Measurements from ENCODE around the gene FLT3. TPM values are rescaled to one million over a fixed set of nuclear protein-coding genes. Genes with fewer than 3 reads are reported as not detected.
A peak's percentile ranks its signal among the peaks of the same experiment; 100 is the strongest.

FLT3 gene
- total and polyA plus RNA-seq, 8 donors: 0.21 to 1.9 (median 0.50) TPM

GRCh38 chr13:27997904-27998522 lies 102.4 kb downstream of the FLT3 start:
- Histone ChIP-seq H3K27me3 (no peaks in the 10 kb centered on the region), H3K36me3 (no peaks in the 10 kb centered on the region), H3K4me1 (no peaks in the 10 kb centered on the region), H3K27ac (no peak overlapping the region), H3K9me3 (no peaks in the 10 kb centered on the region), H3K4me3 (no peak overlapping the region)
- intact Hi-C loops (cut with DNase I): no loop called here
- ATAC-seq (peak; percentile 53), DNase-seq (peak in 1 of 4 donors; percentile 40)
- TF ChIP-seq, protein P1, sequence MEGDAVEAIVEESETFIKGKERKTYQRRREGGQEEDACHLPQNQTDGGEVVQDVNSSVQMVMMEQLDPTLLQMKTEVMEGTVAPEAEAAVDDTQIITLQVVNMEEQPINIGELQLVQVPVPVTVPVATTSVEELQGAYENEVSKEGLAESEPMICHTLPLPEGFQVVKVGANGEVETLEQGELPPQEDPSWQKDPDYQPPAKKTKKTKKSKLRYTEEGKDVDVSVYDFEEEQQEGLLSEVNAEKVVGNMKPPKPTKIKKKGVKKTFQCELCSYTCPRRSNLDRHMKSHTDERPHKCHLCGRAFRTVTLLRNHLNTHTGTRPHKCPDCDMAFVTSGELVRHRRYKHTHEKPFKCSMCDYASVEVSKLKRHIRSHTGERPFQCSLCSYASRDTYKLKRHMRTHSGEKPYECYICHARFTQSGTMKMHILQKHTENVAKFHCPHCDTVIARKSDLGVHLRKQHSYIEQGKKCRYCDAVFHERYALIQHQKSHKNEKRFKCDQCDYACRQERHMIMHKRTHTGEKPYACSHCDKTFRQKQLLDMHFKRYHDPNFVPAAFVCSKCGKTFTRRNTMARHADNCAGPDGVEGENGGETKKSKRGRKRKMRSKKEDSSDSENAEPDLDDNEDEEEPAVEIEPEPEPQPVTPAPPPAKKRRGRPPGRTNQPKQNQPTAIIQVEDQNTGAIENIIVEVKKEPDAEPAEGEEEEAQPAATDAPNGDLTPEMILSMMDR (IDR thresholded peaks at IDR 0.05): no peak

DNA sequence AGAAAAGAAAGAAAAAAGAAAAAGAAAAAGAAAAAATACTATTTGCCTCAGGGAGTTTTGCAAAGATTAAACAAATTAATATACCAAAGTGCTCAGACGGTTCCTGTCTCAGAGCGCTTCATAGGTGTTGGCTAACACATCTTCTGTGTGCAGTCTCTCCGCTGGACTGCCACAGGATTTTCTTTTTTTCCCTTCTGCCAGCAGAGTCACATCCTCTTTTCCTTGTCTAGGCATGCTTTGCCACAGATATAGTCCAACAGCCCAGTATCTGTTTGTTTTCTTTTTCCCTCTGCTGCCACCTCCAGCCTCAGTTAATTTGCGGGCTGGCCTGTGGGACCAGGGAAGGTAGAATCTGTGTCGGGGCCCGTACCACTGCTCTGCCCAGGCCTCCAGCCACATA lies 108.5 kb downstream of the FLT3 start:
- intact Hi-C loops (cut with DNase I): no loop called here
- Histone ChIP-seq H3K36me3 (no peaks in the 10 kb centered on the region), H3K27me3 (peaks cover 0 to 31% of the 10 kb centered on the region in 2 donors), H3K4me3 (no peak overlapping the region), H3K27ac (no peak overlapping the region), H3K4me1 (no peaks in the 10 kb centered on the region), H3K9me3 (no peaks in the 10 kb centered on the region)
- no peak for DNase-seq
- ATAC-seq: no peak
- TF ChIP-seq, protein P1 (IDR thresholded peaks at IDR 0.05): no peak

DNA sequence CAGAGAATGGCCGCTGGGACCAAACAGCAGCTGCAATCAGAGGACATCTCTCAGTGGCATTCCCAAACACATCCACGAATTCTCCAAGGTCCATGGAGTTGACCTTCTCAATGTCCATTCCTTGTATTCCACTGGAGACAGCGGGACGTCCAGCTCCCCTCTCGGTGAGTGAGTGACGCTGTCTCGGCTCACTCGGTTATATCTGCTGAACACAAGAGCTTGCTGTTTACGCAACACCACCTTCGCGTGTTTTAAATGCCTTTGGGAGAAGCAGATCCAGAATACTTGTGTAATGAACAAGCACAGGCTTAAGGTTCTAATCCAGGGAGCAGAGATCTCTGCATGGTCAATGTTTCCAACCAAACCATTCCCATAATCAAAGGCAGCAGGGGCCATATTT lies 111.9 kb downstream of the FLT3 start, which contains the start of gene URAD:
Gene URAD (minus strand): TSS at position 174 of the 400 bp plus-strand sequence. CDS start 56 bp downstream, at position 118.
- intact Hi-C loops (cut with DNase I): loop anchor here in 1 of 2 donors (10.0 kb wide), 1 partner anchor 154 kb away; no protein-coding TSS in a partner anchor
- no peaks in the 10 kb centered on the region for H3K9me3 ChIP-seq
- no peak within 1 kb of the TSS for H3K4me3 ChIP-seq
- DNase-seq: no peak
- H3K27me3 ChIP-seq: peaks cover 8 to 65% of the 10 kb centered on the region in 2 donors
- TF ChIP-seq, protein P1 (IDR thresholded peaks at IDR 0.05): no peak
- no peak within 1 kb of the TSS for H3K27ac ChIP-seq
- no peaks in the 10 kb centered on the region for H3K4me1 ChIP-seq
- H3K36me3 ChIP-seq: no peaks in the 10 kb centered on the region
- peak; percentile 65 for ATAC-seq

DNA sequence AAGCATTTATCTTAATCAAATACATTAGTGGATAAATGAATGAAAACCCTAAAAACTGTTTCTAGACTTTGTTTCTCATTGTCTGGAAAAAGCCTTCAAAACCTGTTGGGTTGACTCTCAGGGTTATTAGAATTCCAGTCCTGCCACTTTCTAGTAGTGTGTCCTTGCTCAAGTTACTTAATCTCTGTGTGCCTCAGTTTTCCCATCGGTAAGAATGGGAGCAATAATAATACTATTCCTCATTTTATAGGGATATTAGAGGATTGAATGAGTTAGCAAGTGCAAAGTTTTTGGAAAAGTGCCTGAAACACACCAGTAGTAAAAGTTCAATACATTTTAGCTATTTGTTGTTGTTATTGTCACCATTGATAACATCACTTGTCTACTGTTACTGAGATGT lies 114.8 kb downstream of the FLT3 start:
- no peaks in the 10 kb centered on the region for H3K36me3 ChIP-seq
- no peak overlapping the region for H3K4me3 ChIP-seq
- ATAC-seq (no peak), DNase-seq (no peak)
- intact Hi-C loops (cut with DNase I): loop anchor here in 1 of 2 donors (10.0 kb wide), 1 partner anchor 151 kb away; no protein-coding TSS in a partner anchor
- peaks cover 35 to 94% of the 10 kb centered on the region in 2 donors for H3K27me3 ChIP-seq
- no peak overlapping the region for H3K27ac ChIP-seq
- TF ChIP-seq, protein P1 (IDR thresholded peaks at IDR 0.05): no peak
- H3K9me3 ChIP-seq: no peaks in the 10 kb centered on the region
- peaks cover 0 to 1% of the 10 kb centered on the region in 2 donors for H3K4me1 ChIP-seq

DNA sequence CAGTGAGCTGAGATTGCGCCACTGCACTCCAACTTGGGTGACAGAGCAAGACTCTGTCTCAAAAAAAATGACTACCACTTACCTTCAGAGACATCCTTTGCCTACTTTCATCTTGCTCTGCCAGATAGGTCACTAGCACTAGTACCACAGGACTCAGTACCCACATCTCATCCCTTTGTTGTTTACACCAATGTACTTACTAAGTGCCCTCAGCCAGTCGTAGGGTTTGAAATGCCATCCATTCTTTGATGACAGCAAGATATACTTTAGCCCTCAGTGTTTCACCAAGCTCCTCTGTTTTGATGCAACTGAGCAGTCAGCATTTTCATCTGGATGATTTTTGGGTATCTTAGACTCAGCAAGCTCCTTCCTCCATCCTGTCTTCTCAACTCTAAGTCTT lies 118.0 kb downstream of the FLT3 start:
- Histone ChIP-seq H3K36me3 (no peaks in the 10 kb centered on the region), H3K4me1 (peaks cover 4 to 24% of the 10 kb centered on the region in 2 donors), H3K9me3 (no peaks in the 10 kb centered on the region), H3K4me3 (no peak overlapping the region), H3K27me3 (peaks cover 68 to 100% of the 10 kb centered on the region in 2 donors), H3K27ac (no peak overlapping the region)
- intact Hi-C loops (cut with DNase I): loop anchor here in 1 of 2 donors (5.0 to 10.0 kb wide), 2 partner anchors 148 to 620 kb away; no protein-coding TSS in a partner anchor
- DNase-seq (no peak), ATAC-seq (no peak)
- TF ChIP-seq, protein P1 (IDR thresholded peaks at IDR 0.05): no peak
